ENCODE data around the gene FOXM1. TPM values are rescaled to one million over a fixed set of nuclear protein-coding genes. Genes with fewer than 3 reads are reported as not detected.
A peak's percentile ranks its signal among the peaks of the same experiment; 100 is the strongest.

Gene FOXM1
- total and polyA plus RNA-seq, 2 of the 13 experiments (the other 11 are each of a cell fraction or from before 2014, with no cell fraction given), result 17.1 to 25.9 TPM

GRCh38 chr12:2890388-2891239, 13.6 kb upstream of the FOXM1 start, which contains the start of gene TULP3:
Gene TULP3 (plus strand): TSS chr12:2890891. CDS start chr12:2890948, 57 bp downstream.
- H4K20me1 ChIP-seq (ENCODE audit: insufficient read depth, low read length), result no peaks in the 10 kb centered on the region
- no peaks in the 10 kb centered on the region for H3K9me3 ChIP-seq (ENCODE audit: low read length)
- ATAC-seq, result peak; percentile 97
- FAIRE-seq, result peak; percentile 43
- CTCF ChIA-PET (ENCODE audit: low intra/inter-chr PET ratio, low total read pairs), result no interaction called here
- H3K79me2 ChIP-seq (ENCODE audit: insufficient read depth, low read length), result peaks cover 20% of the 10 kb centered on the region
- in situ Hi-C loops (cut with HindIII; ENCODE audit: extremely low pct_ligation_motif_present, low pct_unique_long_range_greater_than_20kb) (no loop called here), intact Hi-C loops (cut with micrococcal nuclease; ENCODE audit: unreplicated experiment) (loop anchor here (5.0 kb wide), 1 partner anchor 72 kb away; no protein-coding TSS in a partner anchor)
- no peaks in the 10 kb centered on the region for H3K27me3 ChIP-seq (ENCODE audit: control insufficient read depth in 1 of 2, insufficient read depth in 2 of 2, low read length in 2 of 2)
- H3K27ac ChIP-seq (ENCODE audit: extremely low read length, insufficient read depth, low read length), result peak within 1 kb of the TSS; percentile 78
- peak within 1 kb of the TSS; percentile 91 for H3K4me2 ChIP-seq (ENCODE audit: low read depth, low read length)
- BruUV-seq (replicated peaks), result TSS peak; percentile 77
- 7% methylated on average over 12 of the region's 83 CpGs for WGBS (ENCODE audit: low lambda C conversion rate)
- peak; percentile 95 for DNase-seq (ENCODE audit: low spot score)
- no peak within 1 kb of the TSS for H2AFZ ChIP-seq (ENCODE audit: low read length)
- H3K36me3 ChIP-seq (replicated peaks in 1 of 2; ENCODE audit: control insufficient read depth in 1 of 2, insufficient read depth in 2 of 2, low read length in 2 of 2), result peaks cover 0 to 7% of the 10 kb centered on the region in 2 experiments; a peak in 1 of 5 replicates
- H3K9ac ChIP-seq (ENCODE audit: insufficient read depth, low read depth, low read length), result peak within 1 kb of the TSS; percentile 86
- H3K4me3 ChIP-seq (replicated peaks in 1 of 3; ENCODE audit: insufficient read depth in 1 of 3, low read depth in 2 of 3, low read length in 3 of 3), result peak within 1 kb of the TSS; percentile 81 to 87 (median 82)
- peaks cover 61% of the 10 kb centered on the region for H3K4me1 ChIP-seq (ENCODE audit: insufficient read depth, low read length)
- POLR2A ChIA-PET, result interaction anchor here (0.7 to 1.8 kb wide), 10 partner anchors 10 to 1121 kb away, joined by 3 to 12 read pairs (median 3); partner anchors contain the start of gene RHNO1
- TF ChIP-seq REXO4 (CRISPR knock-in tag; IDR thresholded peaks at IDR 0.05; ENCODE audit: borderline replicate concordance) (0 out of 2 replicates have a peak, but pooled peaks have one; percentile 49), ZC3H13 (CRISPR knock-in tag; IDR thresholded peaks at IDR 0.05) (peak; percentile 82), ZNF230 (CRISPR knock-in tag; IDR thresholded peaks at IDR 0.05) (peak; percentile 86; the same call in 1 of the 2 replicates), HNRNPLL (IDR thresholded peaks at IDR 0.05; ENCODE audit: low read depth, low read length, poor library complexity, severe bottlenecking) (peak; percentile 51), KLF13 (CRISPR knock-in tag; IDR thresholded peaks at IDR 0.05) (no peak; the same call in 1 of the 2 replicates), RFX1 (IDR thresholded peaks at IDR 0.05) (peak; percentile 97), ZKSCAN5 (CRISPR knock-in tag; IDR thresholded peaks at IDR 0.05) (no peak), KLF9 (CRISPR knock-in tag; IDR thresholded peaks at IDR 0.05; ENCODE audit: low read depth) (no peak), HNRNPH1 (optimal IDR thresholded peaks at IDR 0.05; ENCODE audit: low read depth, low read length) (no peak), ZNF614 (CRISPR knock-in tag; IDR thresholded peaks at IDR 0.05; ENCODE audit: borderline replicate concordance) (no peak), HMG20B (CRISPR knock-in tag; conservative IDR thresholded peaks at IDR 0.05) (no peak), SMC3 (IDR thresholded peaks at IDR 0.05; ENCODE audit: low read length) (no peak), ZNF224 (CRISPR knock-in tag; IDR thresholded peaks at IDR 0.05) (no peak), THYN1 (CRISPR knock-in tag; IDR thresholded peaks at IDR 0.05; ENCODE audit: borderline replicate concordance, low read depth) (0 out of 2 replicates have a peak, but pooled peaks have one; percentile 37), ZNF720 (CRISPR knock-in tag; IDR thresholded peaks at IDR 0.05) (no peak), ZNF468 (CRISPR knock-in tag; IDR thresholded peaks at IDR 0.05) (no peak), TBX2 (CRISPR knock-in tag; IDR thresholded peaks at IDR 0.05; ENCODE audit: borderline replicate concordance) (no peak; the same call in 1 of the 2 replicates), CAMTA2 (CRISPR knock-in tag; IDR thresholded peaks at IDR 0.05; ENCODE audit: borderline replicate concordance) (no peak), ZNF337 (CRISPR knock-in tag; IDR thresholded peaks at IDR 0.05; ENCODE audit: borderline replicate concordance, low read depth) (no peak), ZBTB7A (CRISPR knock-in tag; IDR thresholded peaks at IDR 0.05) (peak; percentile 13; the same call in 1 of the 2 replicates), ZMAT3 (CRISPR knock-in tag; conservative IDR thresholded peaks at IDR 0.05) (peak; percentile 79), GABPB1 (CRISPR knock-in tag; IDR thresholded peaks at IDR 0.05) (peak; percentile 78), MZF1 (CRISPR knock-in tag; IDR thresholded peaks at IDR 0.05; ENCODE audit: borderline replicate concordance) (0 out of 2 replicates have a peak, but pooled peaks have one; percentile 43), FOSL2 (CRISPR knock-in tag; IDR thresholded peaks at IDR 0.05) (no peak), ZBTB38 (CRISPR knock-in tag; IDR thresholded peaks at IDR 0.05) (peak; percentile 93), BORCS8-MEF2B (CRISPR knock-in tag; IDR thresholded peaks at IDR 0.05) (peak; percentile 88), ZNF10 (CRISPR knock-in tag; IDR thresholded peaks at IDR 0.05; ENCODE audit: borderline replicate concordance, low read depth) (no peak), MYC (CRISPR knock-in tag; IDR thresholded peaks at IDR 0.05; ENCODE audit: borderline replicate concordance) (peak; percentile 80)
